Myometrial cell (primary cell): ENCODE data around the gene PCDHA7. TPM values are rescaled to one million over a fixed set of nuclear protein-coding genes. Genes with fewer than 3 reads are reported as not detected.

ENCODE experiments used
- total RNA-seq: library from RNA; depleted of rRNA; stranded (reverse); fragments of >200 nt; gene quantifications from 2 replicates; pipeline ENCODE4 v1.2.3, GENCODE V29; 2015

Gene PCDHA7
- total RNA-seq, 1 donor from 2014 or later = 0.71 TPM

GRCh38 chr5:140881889-140882590 is 48.0 kb downstream of the PCDHA7 start, which contains the start of gene PCDHA13:
TSS of gene PCDHA13 (plus strand) at chr5:140882124. CDS start at chr5:140882269, 145 bp downstream.

Other genes with a start within 250 kb of the PCDHA7 start
- 0.18 TPM in 1 of 2 replicates, not detected in the other for gene CD14, start 201.1 kb upstream of the PCDHA7 start, total RNA-seq
- 42.1 and 44.5 TPM in 2 replicates for gene TMCO6, start 194.8 kb upstream of the PCDHA7 start, total RNA-seq
- 55.4 and 63.6 TPM in 2 replicates for gene NDUFA2, start 186.6 kb upstream of the PCDHA7 start, total RNA-seq
- gene IK, start 186.4 kb upstream of the PCDHA7 start, total RNA-seq = 71.5 and 105 TPM in 2 replicates
- 23.9 and 40.4 TPM in 2 replicates for gene WDR55, start 169.4 kb upstream of the PCDHA7 start, total RNA-seq
- 0.18 and 0.29 TPM in 2 replicates for gene DND1, start 160.7 kb upstream of the PCDHA7 start, total RNA-seq
- gene HARS1, start 142.9 kb upstream of the PCDHA7 start, total RNA-seq = 103 TPM in 2 replicates
- gene HARS2, start 142.8 kb upstream of the PCDHA7 start, total RNA-seq = 29.7 and 33.5 TPM in 2 replicates
- 37.2 and 37.7 TPM in 2 replicates for gene ZMAT2, start 133.8 kb upstream of the PCDHA7 start, total RNA-seq
- gene PCDHA1, start 48.1 kb upstream of the PCDHA7 start, total RNA-seq = not detected in 2 replicates
- not detected in 2 replicates for gene PCDHA2, start 39.4 kb upstream of the PCDHA7 start, total RNA-seq
- gene PCDHA3, start 33.2 kb upstream of the PCDHA7 start, total RNA-seq = 0.18 and 0.58 TPM in 2 replicates
- 0.35 TPM in 1 of 2 replicates, not detected in the other for gene PCDHA4, start 27.2 kb upstream of the PCDHA7 start, total RNA-seq
- not detected in 2 replicates for gene PCDHA5, start 12.7 kb upstream of the PCDHA7 start, total RNA-seq
- under 0.01 TPM in 1 of 2 replicates, not detected in the other for gene PCDHA6, start 6.3 kb upstream of the PCDHA7 start, total RNA-seq
- gene PCDHA8, start 6.9 kb downstream of the PCDHA7 start, total RNA-seq = not detected in 2 replicates
- gene PCDHA9, start 14.1 kb downstream of the PCDHA7 start, total RNA-seq = not detected in 2 replicates
- gene PCDHA10, start 21.6 kb downstream of the PCDHA7 start, total RNA-seq = not detected in 2 replicates
- not detected in 2 replicates for gene PCDHA11, start 34.7 kb downstream of the PCDHA7 start, total RNA-seq
- gene PCDHA12, start 41.0 kb downstream of the PCDHA7 start, total RNA-seq = not detected in 2 replicates
- gene PCDHA13, start 47.9 kb downstream of the PCDHA7 start, total RNA-seq = not detected in 2 replicates
- gene PCDHAC1, start 92.0 kb downstream of the PCDHA7 start, total RNA-seq = not detected in 2 replicates
- gene PCDHAC2, start 132.2 kb downstream of the PCDHA7 start, total RNA-seq = not detected in 2 replicates
- not detected in 2 replicates for gene PCDHB1, start 217.1 kb downstream of the PCDHA7 start, total RNA-seq